WTC11 (cell line): ENCODE data around the gene KLHL22. TPM values are rescaled to one million over a fixed set of nuclear protein-coding genes. Genes with fewer than 3 reads are reported as not detected.

Source experiments
- ATAC-seq: fragments of 200-7000 bp; cut with Tn5 transposase; 2 replicates; pipeline ENCODE4 v1.10.0; 2021; ENCODE audit warnings: mild to moderate bottlenecking, moderate library complexity
- CTCF ChIA-PET: fragments of 300-600 bp; sonication (Branson Sonifier 250); formaldehyde crosslinking; loops from one replicate; lab custom pipeline; 2021; ENCODE audit warnings: antibody characterized with exemption; lab: Charles Lee
- POLR2A ChIA-PET: fragments of 350-600 bp; sonication (Branson Sonifier 250); formaldehyde crosslinking; loops from one replicate; lab custom pipeline; 2021; ENCODE audit warnings: antibody characterized with exemption; lab: Charles Lee
- DNase-seq: peaks from one replicate; pipeline ENCODE4 v3.0.0; 2021; ENCODE audit warnings: low spot score
- H3K27ac Mint-ChIP-seq: 2 replicates; pipeline ENCODE4 v1.8.0; 2021; ENCODE audit warnings: mixed read lengths
- H3K27me3 Mint-ChIP-seq: 2 replicates; pipeline ENCODE4 v1.8.0; 2021; ENCODE audit warnings: low read depth, mild to moderate bottlenecking, moderate library complexity, mixed read lengths
- H3K36me3 Mint-ChIP-seq: 2 replicates; pipeline ENCODE4 v1.8.0; 2021; ENCODE audit warnings: mixed read lengths
- H3K4me1 Mint-ChIP-seq: 2 replicates; pipeline ENCODE4 v1.8.0; 2022; ENCODE audit warnings: mixed read lengths
- H3K4me3 Mint-ChIP-seq: 2 replicates; pipeline ENCODE4 v1.8.0; 2021; ENCODE audit warnings: mild to moderate bottlenecking, moderate library complexity, mixed read lengths
- H3K9me3 Mint-ChIP-seq: 2 replicates; pipeline ENCODE4 v1.8.0; 2021; ENCODE audit warnings: mixed read lengths
- CREM ChIP-seq: sonication (generic); formaldehyde crosslinking; IDR thresholded peaks from 2 replicates; pipeline ENCODE4 v1.8.1; 2022; ENCODE audit warnings: mild to moderate bottlenecking, missing genetic modification reagents, moderate library complexity
- ELF4 ChIP-seq: sonication (generic); formaldehyde crosslinking; IDR thresholded peaks from 2 replicates; pipeline ENCODE4 v1.8.1; 2022; ENCODE audit warnings: low read depth, mild to moderate bottlenecking, moderate library complexity, missing genetic modification reagents
- JAZF1 ChIP-seq: fragments of 250-450 bp; sonication (Bioruptor Pico); IDR thresholded peaks from 2 replicates; pipeline ENCODE4 v1.9.0; 2021; ENCODE audit warnings: moderate library complexity, mild to moderate bottlenecking, inconsistent platforms
- KAT7 ChIP-seq: sonication (generic); formaldehyde crosslinking; IDR thresholded peaks from 2 replicates; pipeline ENCODE4 v1.8.1; 2023; ENCODE audit warnings: missing genetic modification reagents, mild to moderate bottlenecking, borderline replicate concordance
- NFE2L1 ChIP-seq: sonication (generic); formaldehyde crosslinking; IDR thresholded peaks from 2 replicates; pipeline ENCODE4 v1.8.1; 2023; ENCODE audit warnings: missing genetic modification reagents
- NR3C1 ChIP-seq: sonication (generic); formaldehyde crosslinking; conservative IDR thresholded peaks from 2 replicates; pipeline ENCODE4 v1.8.1; 2023; ENCODE audit warnings: low read depth, mild to moderate bottlenecking, missing genetic modification reagents
- OVOL2 ChIP-seq: fragments of 250-450 bp; sonication (Bioruptor Pico); IDR thresholded peaks from 2 replicates; pipeline ENCODE4 v1.9.0; 2021; ENCODE audit warnings: mild to moderate bottlenecking, borderline replicate concordance
- RELA ChIP-seq: sonication (generic); formaldehyde crosslinking; IDR thresholded peaks from 2 replicates; pipeline ENCODE4 v1.8.1; 2022; ENCODE audit warnings: missing genetic modification reagents, mild to moderate bottlenecking, borderline replicate concordance
- TEAD1 ChIP-seq: sonication (generic); formaldehyde crosslinking; IDR thresholded peaks from 2 replicates; pipeline ENCODE4 v1.8.0; 2022; ENCODE audit warnings: mild to moderate bottlenecking, missing genetic modification reagents
- ZNF121 ChIP-seq: sonication (generic); formaldehyde crosslinking; IDR thresholded peaks from 2 replicates; pipeline ENCODE4 v1.8.0; 2023; ENCODE audit warnings: missing genetic modification reagents
- total RNA-seq: library from RNA; stranded (reverse); gene quantifications from 3 replicates; pipeline ENCODE4 v1.2.3, GENCODE V29; 2021
- TF ChIP-seq, protein P1 (sequence below): sonication (generic); formaldehyde crosslinking; conservative IDR thresholded peaks from 2 replicates; pipeline ENCODE4 v1.8.1; 2023; ENCODE audit warnings: mild to moderate bottlenecking, low read depth, missing genetic modification reagents, moderate library complexity
- TF ChIP-seq, protein P2 (sequence below): fragments of 250-450 bp; sonication (Bioruptor Pico); IDR thresholded peaks from 2 replicates; pipeline ENCODE4 v1.9.0; 2021; ENCODE audit warnings: moderate library complexity, mild to moderate bottlenecking, inconsistent platforms, borderline replicate concordance
- TF ChIP-seq, protein P3 (sequence below): sonication (generic); formaldehyde crosslinking; IDR thresholded peaks from 2 replicates; pipeline ENCODE4 v1.8.0; 2022; ENCODE audit warnings: mild to moderate bottlenecking, missing genetic modification reagents
- TF ChIP-seq, protein P4 (sequence below): fragments of 250-450 bp; sonication (Bioruptor Pico); IDR thresholded peaks from 2 replicates; pipeline ENCODE4 v1.9.0; 2021; ENCODE audit warnings: mild to moderate bottlenecking, borderline replicate concordance
- TF ChIP-seq, protein P5 (sequence below): sonication (generic); formaldehyde crosslinking; IDR thresholded peaks from 2 replicates; pipeline ENCODE4 v1.8.1; 2023; ENCODE audit warnings: mild to moderate bottlenecking, missing genetic modification reagents, moderate library complexity
- TF ChIP-seq, protein P6 (sequence below): sonication (generic); formaldehyde crosslinking; IDR thresholded peaks from 2 replicates; pipeline ENCODE4 v1.8.1; 2022; ENCODE audit warnings: mild to moderate bottlenecking, missing genetic modification reagents, moderate library complexity, borderline replicate concordance

KLHL22 gene
- total RNA-seq, 1 experiment from 2014 or later = 15.7 TPM

DNA sequence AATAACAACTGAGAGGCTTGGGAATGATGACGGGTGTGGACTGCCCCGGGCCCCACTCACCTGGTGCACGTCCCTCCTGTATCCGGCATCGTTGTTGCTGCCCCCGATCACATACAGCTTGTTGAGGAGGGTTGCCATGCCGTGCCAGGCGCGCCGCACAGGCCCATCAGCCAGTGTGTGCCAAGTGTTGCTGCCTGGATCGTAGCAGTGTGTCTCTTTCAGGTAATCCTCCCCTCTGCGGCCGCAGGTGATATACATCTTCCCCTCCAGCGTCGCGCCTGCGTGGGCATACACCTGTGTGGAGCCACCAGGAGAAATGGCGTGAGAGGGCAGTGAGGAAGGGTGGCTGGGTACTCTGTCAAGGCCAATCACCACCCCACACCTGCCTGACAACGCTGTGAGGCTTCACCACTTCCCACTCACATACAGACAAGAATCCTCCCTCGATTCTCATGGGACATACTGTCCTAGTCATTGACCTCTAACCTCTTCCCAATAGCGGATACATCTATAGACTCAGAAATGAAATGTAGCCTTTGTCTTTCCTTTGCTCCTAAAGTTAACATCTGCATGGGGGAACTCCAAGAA is 49.1 kb downstream of the KLHL22 start (continued):
- TF ChIP-seq, protein P1, sequence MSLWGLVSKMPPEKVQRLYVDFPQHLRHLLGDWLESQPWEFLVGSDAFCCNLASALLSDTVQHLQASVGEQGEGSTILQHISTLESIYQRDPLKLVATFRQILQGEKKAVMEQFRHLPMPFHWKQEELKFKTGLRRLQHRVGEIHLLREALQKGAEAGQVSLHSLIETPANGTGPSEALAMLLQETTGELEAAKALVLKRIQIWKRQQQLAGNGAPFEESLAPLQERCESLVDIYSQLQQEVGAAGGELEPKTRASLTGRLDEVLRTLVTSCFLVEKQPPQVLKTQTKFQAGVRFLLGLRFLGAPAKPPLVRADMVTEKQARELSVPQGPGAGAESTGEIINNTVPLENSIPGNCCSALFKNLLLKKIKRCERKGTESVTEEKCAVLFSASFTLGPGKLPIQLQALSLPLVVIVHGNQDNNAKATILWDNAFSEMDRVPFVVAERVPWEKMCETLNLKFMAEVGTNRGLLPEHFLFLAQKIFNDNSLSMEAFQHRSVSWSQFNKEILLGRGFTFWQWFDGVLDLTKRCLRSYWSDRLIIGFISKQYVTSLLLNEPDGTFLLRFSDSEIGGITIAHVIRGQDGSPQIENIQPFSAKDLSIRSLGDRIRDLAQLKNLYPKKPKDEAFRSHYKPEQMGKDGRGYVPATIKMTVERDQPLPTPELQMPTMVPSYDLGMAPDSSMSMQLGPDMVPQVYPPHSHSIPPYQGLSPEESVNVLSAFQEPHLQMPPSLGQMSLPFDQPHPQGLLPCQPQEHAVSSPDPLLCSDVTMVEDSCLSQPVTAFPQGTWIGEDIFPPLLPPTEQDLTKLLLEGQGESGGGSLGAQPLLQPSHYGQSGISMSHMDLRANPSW (CRISPR knock-in tag) = no peak
- TF ChIP-seq, protein P2, sequence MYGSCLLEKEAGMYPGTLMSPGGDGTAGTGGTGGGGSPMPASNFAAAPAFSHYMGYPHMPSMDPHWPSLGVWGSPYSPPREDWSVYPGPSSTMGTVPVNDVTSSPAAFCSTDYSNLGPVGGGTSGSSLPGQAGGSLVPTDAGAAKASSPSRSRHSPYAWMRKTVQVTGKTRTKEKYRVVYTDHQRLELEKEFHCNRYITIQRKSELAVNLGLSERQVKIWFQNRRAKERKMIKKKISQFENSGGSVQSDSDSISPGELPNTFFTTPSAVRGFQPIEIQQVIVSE (CRISPR knock-in tag) = no peak
- no peak for TF ChIP-seq KAT7 (CRISPR knock-in tag)
- TF ChIP-seq, protein P3, sequence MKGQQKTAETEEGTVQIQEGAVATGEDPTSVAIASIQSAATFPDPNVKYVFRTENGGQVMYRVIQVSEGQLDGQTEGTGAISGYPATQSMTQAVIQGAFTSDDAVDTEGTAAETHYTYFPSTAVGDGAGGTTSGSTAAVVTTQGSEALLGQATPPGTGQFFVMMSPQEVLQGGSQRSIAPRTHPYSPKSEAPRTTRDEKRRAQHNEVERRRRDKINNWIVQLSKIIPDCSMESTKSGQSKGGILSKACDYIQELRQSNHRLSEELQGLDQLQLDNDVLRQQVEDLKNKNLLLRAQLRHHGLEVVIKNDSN (CRISPR knock-in tag) = no peak
- TF ChIP-seq, protein P4, sequence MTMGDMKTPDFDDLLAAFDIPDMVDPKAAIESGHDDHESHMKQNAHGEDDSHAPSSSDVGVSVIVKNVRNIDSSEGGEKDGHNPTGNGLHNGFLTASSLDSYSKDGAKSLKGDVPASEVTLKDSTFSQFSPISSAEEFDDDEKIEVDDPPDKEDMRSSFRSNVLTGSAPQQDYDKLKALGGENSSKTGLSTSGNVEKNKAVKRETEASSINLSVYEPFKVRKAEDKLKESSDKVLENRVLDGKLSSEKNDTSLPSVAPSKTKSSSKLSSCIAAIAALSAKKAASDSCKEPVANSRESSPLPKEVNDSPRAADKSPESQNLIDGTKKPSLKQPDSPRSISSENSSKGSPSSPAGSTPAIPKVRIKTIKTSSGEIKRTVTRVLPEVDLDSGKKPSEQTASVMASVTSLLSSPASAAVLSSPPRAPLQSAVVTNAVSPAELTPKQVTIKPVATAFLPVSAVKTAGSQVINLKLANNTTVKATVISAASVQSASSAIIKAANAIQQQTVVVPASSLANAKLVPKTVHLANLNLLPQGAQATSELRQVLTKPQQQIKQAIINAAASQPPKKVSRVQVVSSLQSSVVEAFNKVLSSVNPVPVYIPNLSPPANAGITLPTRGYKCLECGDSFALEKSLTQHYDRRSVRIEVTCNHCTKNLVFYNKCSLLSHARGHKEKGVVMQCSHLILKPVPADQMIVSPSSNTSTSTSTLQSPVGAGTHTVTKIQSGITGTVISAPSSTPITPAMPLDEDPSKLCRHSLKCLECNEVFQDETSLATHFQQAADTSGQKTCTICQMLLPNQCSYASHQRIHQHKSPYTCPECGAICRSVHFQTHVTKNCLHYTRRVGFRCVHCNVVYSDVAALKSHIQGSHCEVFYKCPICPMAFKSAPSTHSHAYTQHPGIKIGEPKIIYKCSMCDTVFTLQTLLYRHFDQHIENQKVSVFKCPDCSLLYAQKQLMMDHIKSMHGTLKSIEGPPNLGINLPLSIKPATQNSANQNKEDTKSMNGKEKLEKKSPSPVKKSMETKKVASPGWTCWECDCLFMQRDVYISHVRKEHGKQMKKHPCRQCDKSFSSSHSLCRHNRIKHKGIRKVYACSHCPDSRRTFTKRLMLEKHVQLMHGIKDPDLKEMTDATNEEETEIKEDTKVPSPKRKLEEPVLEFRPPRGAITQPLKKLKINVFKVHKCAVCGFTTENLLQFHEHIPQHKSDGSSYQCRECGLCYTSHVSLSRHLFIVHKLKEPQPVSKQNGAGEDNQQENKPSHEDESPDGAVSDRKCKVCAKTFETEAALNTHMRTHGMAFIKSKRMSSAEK (CRISPR knock-in tag) = no peak
- TF ChIP-seq NR3C1 = no peak

DNA sequence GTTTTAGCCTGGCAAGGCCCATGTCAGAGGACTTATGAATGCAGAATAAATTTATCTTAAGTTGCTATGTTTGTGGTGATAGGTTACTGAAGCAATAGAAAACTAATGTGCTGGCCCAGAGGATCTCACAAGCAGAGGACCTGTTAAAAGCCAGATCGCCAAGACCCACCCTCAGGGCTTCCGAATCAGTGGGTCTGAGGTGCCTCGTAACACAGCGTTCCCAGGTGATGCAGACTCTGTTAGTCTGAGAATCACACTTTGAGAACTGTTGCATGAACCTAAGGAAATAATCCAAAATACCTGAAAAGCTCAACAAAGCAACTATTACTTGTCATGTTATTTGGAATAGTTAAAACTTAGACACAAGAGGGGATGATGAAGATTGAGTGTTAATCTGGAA is 51.3 kb downstream of the KLHL22 start:
- Mint-ChIP-seq H3K27ac (no peak overlapping the region), H3K4me1 (peaks cover 3% of the 10 kb centered on the region), H3K36me3 (no peaks in the 10 kb centered on the region), H3K4me3 (no peak overlapping the region), H3K9me3 (no peaks in the 10 kb centered on the region), H3K27me3 (peaks cover 3% of the 10 kb centered on the region; the same call in 1 of the 2 replicates)
- DNase-seq (no peak), ATAC-seq (no peak)
- ChIA-PET POLR2A (interaction anchor here (0.6 kb wide), 1 partner anchor 205 kb away, joined by 7 read pairs; no protein-coding TSS in a partner anchor), CTCF (interaction anchor here (1.5 kb wide), 1 partner anchor 15 kb away, joined by 6 read pairs; no protein-coding TSS in a partner anchor)
- TF ChIP-seq OVOL2 (CRISPR knock-in tag) (no peak), RELA (CRISPR knock-in tag) (no peak), JAZF1 (no peak), ZNF121 (CRISPR knock-in tag) (no peak), TEAD1 (CRISPR knock-in tag) (no peak), ELF4 (no peak), NFE2L1 (CRISPR knock-in tag) (no peak), CREM (CRISPR knock-in tag) (no peak)
- TF ChIP-seq, protein P5, sequence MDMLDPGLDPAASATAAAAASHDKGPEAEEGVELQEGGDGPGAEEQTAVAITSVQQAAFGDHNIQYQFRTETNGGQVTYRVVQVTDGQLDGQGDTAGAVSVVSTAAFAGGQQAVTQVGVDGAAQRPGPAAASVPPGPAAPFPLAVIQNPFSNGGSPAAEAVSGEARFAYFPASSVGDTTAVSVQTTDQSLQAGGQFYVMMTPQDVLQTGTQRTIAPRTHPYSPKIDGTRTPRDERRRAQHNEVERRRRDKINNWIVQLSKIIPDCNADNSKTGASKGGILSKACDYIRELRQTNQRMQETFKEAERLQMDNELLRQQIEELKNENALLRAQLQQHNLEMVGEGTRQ (CRISPR knock-in tag) = no peak
- TF ChIP-seq, protein P6, sequence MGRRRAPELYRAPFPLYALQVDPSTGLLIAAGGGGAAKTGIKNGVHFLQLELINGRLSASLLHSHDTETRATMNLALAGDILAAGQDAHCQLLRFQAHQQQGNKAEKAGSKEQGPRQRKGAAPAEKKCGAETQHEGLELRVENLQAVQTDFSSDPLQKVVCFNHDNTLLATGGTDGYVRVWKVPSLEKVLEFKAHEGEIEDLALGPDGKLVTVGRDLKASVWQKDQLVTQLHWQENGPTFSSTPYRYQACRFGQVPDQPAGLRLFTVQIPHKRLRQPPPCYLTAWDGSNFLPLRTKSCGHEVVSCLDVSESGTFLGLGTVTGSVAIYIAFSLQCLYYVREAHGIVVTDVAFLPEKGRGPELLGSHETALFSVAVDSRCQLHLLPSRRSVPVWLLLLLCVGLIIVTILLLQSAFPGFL (CRISPR knock-in tag) = no peak
- TF ChIP-seq, all 79 proteins: peak for 0
